ENCODE measurements around the gene PAM.

DNA sequence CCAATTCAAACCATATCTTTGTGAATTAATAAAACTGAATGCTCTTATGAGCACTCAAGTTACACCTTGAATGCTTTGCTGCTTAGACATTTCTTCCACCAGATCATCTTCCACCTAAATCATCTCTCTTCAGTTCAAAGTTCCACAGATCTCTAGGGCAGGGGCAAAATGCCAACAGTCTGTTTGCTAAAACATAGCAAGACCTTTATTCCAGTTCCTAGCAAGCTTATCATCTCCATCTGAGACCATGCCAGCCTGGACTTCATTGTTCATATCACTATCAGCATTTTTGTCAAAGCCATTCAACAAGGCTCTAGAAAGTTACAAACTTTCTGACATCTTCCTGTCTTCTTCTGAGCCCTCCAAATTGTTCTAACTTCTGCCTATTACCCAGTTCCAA is 245.0 kb downstream of the PAM start:
- TF ChIP-seq, protein P1, sequence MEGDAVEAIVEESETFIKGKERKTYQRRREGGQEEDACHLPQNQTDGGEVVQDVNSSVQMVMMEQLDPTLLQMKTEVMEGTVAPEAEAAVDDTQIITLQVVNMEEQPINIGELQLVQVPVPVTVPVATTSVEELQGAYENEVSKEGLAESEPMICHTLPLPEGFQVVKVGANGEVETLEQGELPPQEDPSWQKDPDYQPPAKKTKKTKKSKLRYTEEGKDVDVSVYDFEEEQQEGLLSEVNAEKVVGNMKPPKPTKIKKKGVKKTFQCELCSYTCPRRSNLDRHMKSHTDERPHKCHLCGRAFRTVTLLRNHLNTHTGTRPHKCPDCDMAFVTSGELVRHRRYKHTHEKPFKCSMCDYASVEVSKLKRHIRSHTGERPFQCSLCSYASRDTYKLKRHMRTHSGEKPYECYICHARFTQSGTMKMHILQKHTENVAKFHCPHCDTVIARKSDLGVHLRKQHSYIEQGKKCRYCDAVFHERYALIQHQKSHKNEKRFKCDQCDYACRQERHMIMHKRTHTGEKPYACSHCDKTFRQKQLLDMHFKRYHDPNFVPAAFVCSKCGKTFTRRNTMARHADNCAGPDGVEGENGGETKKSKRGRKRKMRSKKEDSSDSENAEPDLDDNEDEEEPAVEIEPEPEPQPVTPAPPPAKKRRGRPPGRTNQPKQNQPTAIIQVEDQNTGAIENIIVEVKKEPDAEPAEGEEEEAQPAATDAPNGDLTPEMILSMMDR (IDR thresholded peaks at IDR 0.05): no peak
- TF ChIP-seq POLR2A (IDR thresholded peaks at IDR 0.05): no peak

All from breast epithelium (tissue), 3 donors.